Bronchus fibroblast of lung (primary cell): Measurements from ENCODE around the gene ITGAE. TPM values are rescaled to one million over a fixed set of nuclear protein-coding genes. Genes with fewer than 3 reads are reported as not detected.

ENCODE experiments used
- total RNA-seq: library from RNA; depleted of rRNA; stranded (reverse); fragments of >200 nt; gene quantifications from 2 replicates; pipeline ENCODE4 v1.2.3, GENCODE V29; 2015

The ITGAE gene
- 20.8 and 28.7 TPM in 2 replicates for total RNA-seq

GRCh38 chr17:3800362-3801271 lies at the start of gene ITGAE:
ITGAE (minus strand) TSS chr17:3801188; CDS start chr17:3801144, 44 bp downstream.

GRCh38 chr17:3845621-3846436 lies 44.8 kb upstream of the ITGAE start, which contains the start of gene NCBP3:
NCBP3 (minus strand) TSS chr17:3846246; CDS start chr17:3846223, 23 bp downstream.

GRCh38 chr17:3723556-3724377 lies 77.2 kb downstream of the ITGAE start, which contains the start of gene HASPIN:
HASPIN (plus strand) TSS chr17:3723903; CDS start chr17:3723936, 33 bp downstream.

GRCh38 chr17:3695723-3696411 lies 105.1 kb downstream of the ITGAE start, which contains the start of gene P2RX5:
P2RX5 (minus strand) TSS chr17:3696155; CDS start chr17:3696005, 150 bp downstream.

GRCh38 chr17:3668279-3669084 lies 132.5 kb downstream of the ITGAE start, which contains the start of the genes EMC6 and TAX1BP3:
EMC6 (plus strand) TSS chr17:3668812; CDS start chr17:3669147, 335 bp downstream.
TAX1BP3 (minus strand) TSS chr17:3668578; CDS start chr17:3668526, 52 bp downstream.

Other genes with a start within 250 kb of the ITGAE start
- gene TRPV3, start 243.4 kb downstream of the ITGAE start, total RNA-seq = under 0.01 and 0.30 TPM in 2 replicates
- gene TRPV1, start 191.8 kb downstream of the ITGAE start, total RNA-seq = 0.50 and 1.0 TPM in 2 replicates
- 17.3 and 17.5 TPM in 2 replicates for gene SHPK, start 164.9 kb downstream of the ITGAE start, total RNA-seq
- 18.7 and 19.9 TPM in 2 replicates for gene CTNS, start 164.4 kb downstream of the ITGAE start, total RNA-seq
- gene TAX1BP3, start 132.6 kb downstream of the ITGAE start, total RNA-seq = 287 and 309 TPM in 2 replicates
- gene EMC6, start 132.4 kb downstream of the ITGAE start, total RNA-seq = 35.3 and 43.9 TPM in 2 replicates
- gene P2RX5, start 105.0 kb downstream of the ITGAE start, total RNA-seq = 1.0 and 1.3 TPM in 2 replicates
- gene HASPIN, start 77.3 kb downstream of the ITGAE start, total RNA-seq = 9.7 and 13.1 TPM in 2 replicates
- gene NCBP3, start 45.1 kb upstream of the ITGAE start, total RNA-seq = 9.1 and 10.3 TPM in 2 replicates
- gene CAMKK1, start 91.9 kb upstream of the ITGAE start, total RNA-seq = 3.1 and 3.5 TPM in 2 replicates
- under 0.01 TPM in 1 of 2 replicates, not detected in the other for gene P2RX1, start 115.3 kb upstream of the ITGAE start, total RNA-seq
- gene ATP2A3, start 163.2 kb upstream of the ITGAE start, total RNA-seq = 0.45 and 0.84 TPM in 2 replicates